Suprapubic skin (tissue), 3 donors: ENCODE measurements around the gene ACD.

Source experiments
- CTCF ChIP-seq, 2 donors: fragments of 200-600 bp in 1 of 2; fragments of 450-650 bp in 1 of 2; sonication (generic) in 1 of 2; IDR thresholded peaks; one replicate each; pipeline ENCODE4 v1.5.1; 2016 to 2019; ENCODE audit warnings: antibody characterized with exemption in 2 of 2, mild to moderate bottlenecking in 1 of 2, moderate library complexity in 1 of 2
- POLR2AphosphoS5 ChIP-seq, 3 donors: sonication (generic); formaldehyde crosslinking; IDR thresholded peaks; one replicate each; pipeline ENCODE4 v1.6.1; 2017; ENCODE audit warnings: antibody characterized with exemption in 3 of 3

GRCh38 chr16:67628216-67628615 lies 31.8 kb downstream of the ACD start:
- TF ChIP-seq CTCF (IDR thresholded peaks at IDR 0.05) = no peak
- no peak for TF ChIP-seq POLR2AphosphoS5 (IDR thresholded peaks at IDR 0.05)
